ENCODE results near the gene INPP5A.

Gene INPP5A

DNA sequence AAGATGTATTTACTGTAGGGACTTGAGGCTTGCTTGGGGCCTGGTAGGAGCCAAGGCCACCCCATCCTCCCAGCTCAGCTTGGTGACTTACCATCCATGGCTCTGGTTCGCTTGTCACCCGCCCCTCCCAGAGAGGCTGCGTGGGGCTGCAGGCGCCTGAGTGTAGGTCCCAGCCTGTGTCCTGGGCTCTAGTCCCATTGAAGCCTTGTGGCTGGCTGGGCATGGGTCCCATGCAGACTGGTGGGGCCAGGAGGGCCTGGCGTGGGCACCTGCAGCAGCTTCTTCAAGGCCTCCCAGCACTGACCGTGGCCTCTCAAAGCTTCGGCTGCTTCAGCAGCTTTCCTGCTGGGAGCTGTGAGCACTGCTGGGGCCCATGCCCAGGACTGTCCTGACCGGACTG, 118.1 kb downstream of the INPP5A start:
- H3K4me3 ChIP-seq (replicated peaks; ENCODE audit: low read depth, low read length): no peak overlapping the region
- TF ChIP-seq, protein P1, sequence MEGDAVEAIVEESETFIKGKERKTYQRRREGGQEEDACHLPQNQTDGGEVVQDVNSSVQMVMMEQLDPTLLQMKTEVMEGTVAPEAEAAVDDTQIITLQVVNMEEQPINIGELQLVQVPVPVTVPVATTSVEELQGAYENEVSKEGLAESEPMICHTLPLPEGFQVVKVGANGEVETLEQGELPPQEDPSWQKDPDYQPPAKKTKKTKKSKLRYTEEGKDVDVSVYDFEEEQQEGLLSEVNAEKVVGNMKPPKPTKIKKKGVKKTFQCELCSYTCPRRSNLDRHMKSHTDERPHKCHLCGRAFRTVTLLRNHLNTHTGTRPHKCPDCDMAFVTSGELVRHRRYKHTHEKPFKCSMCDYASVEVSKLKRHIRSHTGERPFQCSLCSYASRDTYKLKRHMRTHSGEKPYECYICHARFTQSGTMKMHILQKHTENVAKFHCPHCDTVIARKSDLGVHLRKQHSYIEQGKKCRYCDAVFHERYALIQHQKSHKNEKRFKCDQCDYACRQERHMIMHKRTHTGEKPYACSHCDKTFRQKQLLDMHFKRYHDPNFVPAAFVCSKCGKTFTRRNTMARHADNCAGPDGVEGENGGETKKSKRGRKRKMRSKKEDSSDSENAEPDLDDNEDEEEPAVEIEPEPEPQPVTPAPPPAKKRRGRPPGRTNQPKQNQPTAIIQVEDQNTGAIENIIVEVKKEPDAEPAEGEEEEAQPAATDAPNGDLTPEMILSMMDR (IDR thresholded peaks at IDR 0.05; ENCODE audit: low read length, missing control alignments): no peak
- DNase-seq (ENCODE audit: low read depth): no peak

DNA sequence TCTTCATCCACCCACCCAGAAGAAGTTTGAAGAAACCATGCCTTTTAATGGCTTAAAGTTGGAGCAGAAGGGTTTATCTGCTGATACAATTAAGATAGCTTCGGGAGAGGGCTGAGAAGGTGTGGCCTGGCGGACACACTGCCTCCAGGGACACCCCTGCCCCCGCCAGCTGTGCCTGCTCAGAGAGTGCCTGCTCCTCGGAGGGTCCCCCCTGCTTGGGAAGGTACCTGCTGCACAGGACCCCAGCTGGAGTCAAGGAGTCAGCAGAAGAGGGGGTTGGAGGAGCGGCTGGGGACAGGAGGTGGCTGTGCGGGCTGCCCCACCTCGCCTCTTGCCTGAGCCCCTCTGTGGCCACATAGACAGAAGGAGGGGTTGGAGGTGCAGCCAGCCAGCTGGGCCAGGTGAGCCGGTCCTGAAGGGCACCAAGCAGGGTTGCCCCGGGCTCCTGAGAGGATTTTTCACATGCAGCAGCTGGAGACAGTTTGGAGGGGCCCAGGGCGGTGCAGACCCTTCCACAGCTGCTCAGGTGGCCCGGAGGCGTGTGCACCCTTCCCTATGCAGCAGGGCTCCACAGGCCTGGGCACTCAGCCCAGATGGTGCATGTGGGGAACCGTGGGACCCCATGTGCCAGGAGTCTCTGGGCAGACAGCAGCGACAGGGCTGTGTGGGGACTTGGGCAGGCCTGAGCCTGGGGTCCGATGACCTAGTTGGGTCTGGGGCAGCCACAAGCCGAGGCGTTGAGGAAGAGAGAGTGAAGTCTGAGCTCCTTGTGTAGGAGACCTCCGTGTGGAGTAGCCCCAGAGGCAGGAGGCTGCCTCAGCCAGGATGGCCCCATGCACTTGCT, 118.9 kb downstream of the INPP5A start:
- TF ChIP-seq, protein P1 (IDR thresholded peaks at IDR 0.05; ENCODE audit: low read length, missing control alignments): no peak
- H3K4me3 ChIP-seq (replicated peaks; ENCODE audit: low read depth, low read length): no peak overlapping the region
- DNase-seq (ENCODE audit: low read depth): no peak

DNA sequence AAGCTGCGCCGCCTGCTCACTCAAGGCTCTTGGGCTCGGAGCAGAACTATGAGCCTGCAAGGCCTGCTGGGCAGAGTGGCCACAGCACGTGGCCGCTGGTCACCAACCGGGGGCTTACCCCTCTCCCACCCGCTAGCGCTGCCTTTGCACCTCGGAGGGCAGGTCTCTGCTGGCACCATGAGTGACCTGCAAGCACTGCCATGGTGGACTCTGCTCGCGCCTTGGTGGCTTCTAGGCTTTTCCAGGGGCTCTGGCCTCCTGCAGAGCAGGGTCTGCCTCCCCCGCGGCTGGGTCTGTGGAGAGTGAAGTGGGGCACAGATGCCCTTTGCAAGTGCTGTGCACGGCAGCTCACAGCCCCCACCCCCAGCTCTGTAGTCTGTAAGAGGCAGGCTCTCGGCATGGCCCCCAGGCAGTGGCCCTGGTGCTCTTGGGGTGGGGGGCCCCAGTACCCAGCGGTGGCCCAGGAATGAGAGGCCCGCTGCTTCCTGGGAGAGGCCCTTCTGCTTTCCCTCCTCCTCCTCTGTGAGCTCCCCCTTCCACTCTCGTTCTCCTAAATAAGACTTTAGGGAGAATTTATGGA, 119.6 kb downstream of the INPP5A start:
- TF ChIP-seq, protein P1 (IDR thresholded peaks at IDR 0.05; ENCODE audit: low read length, missing control alignments): no peak
- H3K4me3 ChIP-seq (replicated peaks; ENCODE audit: low read depth, low read length): no peak overlapping the region
- DNase-seq (ENCODE audit: low read depth): no peak

DNA sequence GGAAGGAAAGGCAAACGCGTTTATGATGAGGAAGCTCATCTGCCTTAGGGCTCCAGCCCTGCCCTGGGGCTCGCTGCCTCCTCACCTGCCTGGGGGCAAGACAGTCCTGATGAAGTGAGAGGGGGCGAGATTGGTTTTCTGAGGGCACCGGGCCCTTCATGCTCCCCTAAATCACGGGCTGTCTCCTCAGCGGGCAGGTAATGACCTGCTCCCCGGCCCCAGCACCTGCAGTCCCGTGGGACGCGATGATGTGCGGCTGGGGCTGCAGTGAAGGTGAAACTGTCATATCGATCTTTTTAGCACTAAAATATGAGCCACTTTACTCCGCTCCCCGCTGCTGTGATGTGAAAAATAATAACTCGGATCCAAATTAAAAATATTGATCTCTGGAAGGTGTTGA, 120.2 kb downstream of the INPP5A start:
- TF ChIP-seq, protein P1 (IDR thresholded peaks at IDR 0.05; ENCODE audit: low read length, missing control alignments): no peak
- no peak overlapping the region for H3K4me3 ChIP-seq (replicated peaks; ENCODE audit: low read depth, low read length)
- no peak for DNase-seq (ENCODE audit: low read depth)

DNA sequence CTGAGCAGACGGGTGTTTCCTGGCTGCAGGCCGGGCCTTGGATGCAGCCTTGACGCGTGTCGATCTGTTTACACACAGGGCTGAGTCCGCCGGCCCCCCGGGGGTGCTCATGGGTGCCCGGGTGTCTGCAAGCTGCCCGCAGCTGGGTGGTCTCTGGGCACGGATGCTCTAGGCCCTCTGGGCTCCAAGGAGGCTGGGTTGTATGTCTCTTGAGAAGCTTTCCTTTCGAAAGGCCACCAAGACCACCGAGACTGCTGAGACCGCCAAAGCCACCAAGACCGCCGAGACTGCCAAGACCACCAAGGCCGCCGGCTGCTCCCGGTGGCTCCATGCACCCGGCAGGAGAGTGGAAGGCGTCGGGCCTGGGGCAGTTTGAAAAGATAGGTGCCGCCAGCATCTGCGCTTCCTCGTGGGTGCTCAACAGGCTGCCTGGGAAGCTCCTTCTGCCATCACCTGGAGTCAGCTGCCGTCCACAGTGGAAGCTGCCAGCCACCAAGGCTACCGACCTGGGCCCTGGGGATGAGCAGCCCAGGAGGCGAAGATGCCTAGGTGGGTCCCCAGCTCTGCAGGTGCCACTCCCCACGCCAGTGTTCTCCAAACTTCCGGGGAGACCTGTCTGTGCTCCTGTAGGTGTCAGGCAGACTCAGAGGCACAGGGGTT, 121.1 kb downstream of the INPP5A start:
- TF ChIP-seq, protein P1 (IDR thresholded peaks at IDR 0.05; ENCODE audit: low read length, missing control alignments): no peak
- no peak for DNase-seq (ENCODE audit: low read depth)
- H3K4me3 ChIP-seq (replicated peaks; ENCODE audit: low read depth, low read length): no peak overlapping the region

DNA sequence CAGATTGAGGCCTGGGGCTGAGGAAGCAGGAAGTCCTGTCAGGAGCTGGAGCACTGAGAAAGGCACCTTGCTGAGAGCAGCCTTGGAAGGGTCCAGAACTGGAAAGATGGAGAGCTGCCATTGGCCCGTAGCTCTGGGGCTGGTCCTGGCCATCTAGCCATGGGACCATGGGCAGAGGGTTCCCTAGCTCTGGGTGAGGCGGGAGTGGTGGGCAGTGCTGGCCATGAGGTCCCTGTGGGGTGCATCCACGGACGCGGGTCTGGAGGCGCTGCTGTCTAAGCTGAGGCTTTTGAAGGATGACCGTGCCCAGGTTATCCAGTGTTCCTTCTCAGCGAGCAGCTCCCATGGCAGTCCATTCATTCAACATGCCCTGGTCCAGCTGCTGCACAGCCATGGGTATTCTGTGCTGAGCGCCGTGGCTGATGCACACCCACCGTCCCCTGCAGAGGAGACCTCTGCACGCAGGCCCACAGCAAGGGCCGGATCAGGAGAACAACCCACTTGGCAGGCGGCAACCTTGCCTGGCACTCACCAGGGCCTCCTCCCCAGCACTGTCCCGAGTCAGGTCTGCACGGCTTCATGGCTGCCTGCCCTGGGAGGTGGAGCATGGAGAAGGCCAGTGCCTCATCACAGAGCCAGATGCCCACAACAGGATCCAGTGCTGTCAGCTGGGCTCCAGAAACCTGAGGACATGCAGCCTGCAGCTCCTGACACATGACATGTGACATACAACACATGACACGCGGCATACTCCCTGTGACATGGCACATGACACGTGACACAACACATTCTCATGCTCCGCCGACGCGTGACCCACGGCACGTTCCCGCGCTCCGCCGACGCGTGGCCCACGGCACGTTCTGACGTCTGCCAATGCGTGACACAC, 121.9 kb downstream of the INPP5A start:
- TF ChIP-seq, protein P1 (IDR thresholded peaks at IDR 0.05; ENCODE audit: low read length, missing control alignments): no peak
- no peak for DNase-seq (ENCODE audit: low read depth)
- H3K4me3 ChIP-seq (replicated peaks; ENCODE audit: low read depth, low read length): no peak overlapping the region
